Neural cell (in vitro differentiated cells): ENCODE measurements around the gene RND2.

Source experiments
- CTCF ChIP-seq: fragments of 450-650 bp; IDR thresholded peaks from 2 replicates; pipeline ENCODE4 v1.5.1; 2014; ENCODE audit warnings: antibody characterized with exemption, mild to moderate bottlenecking, moderate library complexity; ENCODE audit not compliant: poor library complexity, severe bottlenecking
- EP300 ChIP-seq: fragments of 450-650 bp; conservative IDR thresholded peaks from 2 replicates; pipeline ENCODE4 v1.6.1; 2014; ENCODE audit warnings: antibody characterized with exemption, mild to moderate bottlenecking, moderate library complexity; ENCODE audit not compliant: poor library complexity, severe bottlenecking
- EZH2 ChIP-seq: fragments of 200-600, 300-800 bp; shearing (Covaris generic), sonication (generic); IDR thresholded peaks from 2 replicates; pipeline ENCODE4 v1.6.1; 2014; ENCODE audit warnings: antibody characterized with exemption, low read length, borderline replicate concordance, mild to moderate bottlenecking; ENCODE audit not compliant: insufficient read depth, poor library complexity, severe bottlenecking
- MXI1 ChIP-seq: fragments of 450-650 bp; conservative IDR thresholded peaks from 2 replicates; pipeline ENCODE4 v1.6.1; 2014; ENCODE audit warnings: antibody characterized with exemption, mild to moderate bottlenecking; ENCODE audit not compliant: poor library complexity, severe bottlenecking
- POLR2AphosphoS5 ChIP-seq: IDR thresholded peaks from 2 replicates; pipeline ENCODE4 v1.6.1; 2012
- RAD21 ChIP-seq: fragments of 450-650 bp; conservative IDR thresholded peaks from 2 replicates; pipeline ENCODE4 v1.6.1; 2014; ENCODE audit warnings: antibody characterized with exemption, mild to moderate bottlenecking, moderate library complexity
- REST ChIP-seq: IDR thresholded peaks from 2 replicates; pipeline ENCODE4 v1.6.1; 2012; ENCODE audit warnings: borderline replicate concordance
- SMC3 ChIP-seq: fragments of 450-650 bp; conservative IDR thresholded peaks from 2 replicates; pipeline ENCODE4 v1.6.1; 2014; ENCODE audit warnings: antibody characterized with exemption, mild to moderate bottlenecking, moderate library complexity; ENCODE audit not compliant: poor library complexity
- TAF1 ChIP-seq: IDR thresholded peaks from 2 replicates; pipeline ENCODE4 v1.6.1; 2012; ENCODE audit warnings: low read depth

- TF ChIP-seq CTCF: no peak
- TF ChIP-seq RAD21: no peak
- TF ChIP-seq POLR2AphosphoS5: no peak
- TF ChIP-seq TAF1: no peak
- TF ChIP-seq EP300: no peak
- TF ChIP-seq MXI1: no peak
- TF ChIP-seq SMC3: no peak
- no peak for TF ChIP-seq EZH2
- no peak for TF ChIP-seq REST
Observed at GRCh38 chr17:43051969-43052368, 26.9 kb downstream of the RND2 start.
